CD4-positive, alpha-beta memory T cell (primary cell): ENCODE results near the gene HMGCS2. TPM values are rescaled to one million over a fixed set of nuclear protein-coding genes. Genes with fewer than 3 reads are reported as not detected.

ENCODE experiments used
- CTCF ChIA-PET: fragments of 350-600 bp; sonication (Branson Sonifier 250); formaldehyde crosslinking; loops from one replicate; lab custom pipeline; 2021; ENCODE audit warnings: inconsistent platforms; ENCODE audit not compliant: partially characterized antibody; lab: Charles Lee
- POLR2A ChIA-PET: fragments of 350-600 bp; sonication (Branson Sonifier 250); formaldehyde crosslinking; loops from one replicate; lab custom pipeline; 2021; ENCODE audit not compliant: partially characterized antibody; lab: Charles Lee
- DNase-seq, 5 donors: peaks; one replicate each; pipeline versions ENCODE4 v3.0.0 to v3.0.0-alpha.2; 2020 to 2022; ENCODE audit warnings: mixed read lengths in 1 of 5
- H3K27ac ChIP-seq: one replicate; pipeline ENCODE4 v1.7.0; 2013; ENCODE audit warnings: low read depth, low read length
- H3K27me3 ChIP-seq: 2 replicates; pipeline ENCODE4 v1.7.0; 2013; ENCODE audit warnings: mild to moderate bottlenecking, low read length, moderate library complexity; ENCODE audit not compliant: insufficient read depth
- H3K36me3 ChIP-seq: 2 replicates; pipeline ENCODE4 v1.7.0; 2013; ENCODE audit warnings: mild to moderate bottlenecking, low read length, moderate library complexity; ENCODE audit not compliant: insufficient read depth
- H3K4me1 ChIP-seq: 2 replicates; pipeline ENCODE4 v1.7.0; 2013; ENCODE audit warnings: mild to moderate bottlenecking, low read length, moderate library complexity; ENCODE audit not compliant: insufficient read depth
- H3K4me3 ChIP-seq, 2 donors: one replicate each; pipeline ENCODE4 v1.7.0; 2013; ENCODE audit warnings: low read length in 2 of 2, mild to moderate bottlenecking in 1 of 2
- H3K9me3 ChIP-seq, 2 donors: one replicate each; pipeline ENCODE4 v1.7.0; 2013; ENCODE audit warnings: low read length in 2 of 2, control low read depth in 1 of 2; ENCODE audit not compliant: control insufficient read depth in 1 of 2
- H3K27ac Mint-ChIP-seq, 7 donors: one replicate each; pipeline ENCODE4 v1.8.0; 2020 to 2021; ENCODE audit warnings: mixed read lengths in 7 of 7, mild to moderate bottlenecking in 6 of 7, inconsistent platforms in 3 of 7, moderate library complexity in 3 of 7
- H3K27me3 Mint-ChIP-seq, 2 donors: one replicate each; pipeline ENCODE4 v1.8.0; 2020 to 2021; ENCODE audit warnings: mixed read lengths in 2 of 2
- H3K36me3 Mint-ChIP-seq, 2 donors: one replicate each; pipeline ENCODE4 v1.8.0; 2020 to 2021; ENCODE audit warnings: mixed read lengths in 2 of 2, inconsistent platforms in 1 of 2, mild to moderate bottlenecking in 1 of 2
- H3K4me1 Mint-ChIP-seq, 4 donors: one replicate each; pipeline ENCODE4 v1.8.0; 2020 to 2021; ENCODE audit warnings: mixed read lengths in 4 of 4, mild to moderate bottlenecking in 1 of 4
- H3K4me3 Mint-ChIP-seq, 8 donors: one replicate each; pipeline ENCODE4 v1.8.0; 2020 to 2021; ENCODE audit warnings: mixed read lengths in 8 of 8, mild to moderate bottlenecking in 7 of 8, moderate library complexity in 6 of 8, inconsistent platforms in 3 of 8
- H3K9me3 Mint-ChIP-seq, 8 donors: one replicate each; pipeline ENCODE4 v1.8.0; 2020 to 2021; ENCODE audit warnings: mixed read lengths in 8 of 8, mild to moderate bottlenecking in 5 of 8, inconsistent platforms in 3 of 8, moderate library complexity in 1 of 8
- intact Hi-C: fragments of 100-400 bp; cut with micrococcal nuclease; formaldehyde crosslinking; loops from one replicate; pipeline ENCODE4 v1.15.1; 2023
- polyA plus RNA-seq, 2 donors: library from polyadenylated mRNA; unstranded; fragments of 300-500 nt; fragmentation: Illumina TruSeq; gene quantifications; one replicate each; pipeline ENCODE4 v1.2.3, GENCODE V29; 2021
- total RNA-seq, 2 experiments: library from RNA; stranded (reverse); gene quantifications; one replicate each; pipeline ENCODE4 v1.2.3, GENCODE V29; 2021

HMGCS2 gene
- total and polyA plus RNA-seq, 4 experiments from 2014 or later, result not detected

DNA sequence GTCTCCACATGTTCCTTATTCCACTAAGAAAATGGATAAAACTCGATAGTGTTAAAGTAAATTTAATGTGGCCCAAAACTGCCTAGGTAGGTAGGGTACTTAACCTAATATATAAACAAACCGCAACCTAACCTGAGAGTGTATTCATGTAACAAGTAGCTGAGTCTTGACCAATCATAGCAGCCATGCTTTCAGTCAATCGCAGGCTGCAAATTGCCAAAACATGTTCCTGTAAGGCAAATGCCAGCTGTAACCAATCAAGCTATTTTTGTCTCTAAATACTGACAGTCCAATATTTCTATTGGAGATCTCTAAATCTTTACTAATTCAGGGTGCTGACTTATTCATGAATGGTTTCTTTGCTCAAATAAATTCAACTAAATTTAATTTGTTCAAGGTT, 3.1 kb upstream of the HMGCS2 start:
- H3K27ac Mint-ChIP-seq, result no peak overlapping the region
- no peak for DNase-seq
- H3K9me3 Mint-ChIP-seq, result no peaks in the 10 kb centered on the region
- no peaks in the 10 kb centered on the region for H3K36me3 Mint-ChIP-seq
- H3K27me3 Mint-ChIP-seq, result peaks cover 11 to 12% of the 10 kb centered on the region in 2 donors
- intact Hi-C loops, result no loop called here
- Histone ChIP-seq H3K4me1 (no peaks in the 10 kb centered on the region), H3K9me3 (no peaks in the 10 kb centered on the region), H3K4me3 (no peak overlapping the region), H3K27me3 (no peaks in the 10 kb centered on the region), H3K27ac (no peak overlapping the region), H3K36me3 (no peaks in the 10 kb centered on the region)
- ChIA-PET POLR2A (no interaction called here), CTCF (interaction anchor here (0.5 kb wide), 1 partner anchor 1275 kb away, joined by 3 read pairs; no protein-coding TSS in a partner anchor)
- no peaks in the 10 kb centered on the region for H3K4me1 Mint-ChIP-seq
- no peak overlapping the region for H3K4me3 Mint-ChIP-seq

DNA sequence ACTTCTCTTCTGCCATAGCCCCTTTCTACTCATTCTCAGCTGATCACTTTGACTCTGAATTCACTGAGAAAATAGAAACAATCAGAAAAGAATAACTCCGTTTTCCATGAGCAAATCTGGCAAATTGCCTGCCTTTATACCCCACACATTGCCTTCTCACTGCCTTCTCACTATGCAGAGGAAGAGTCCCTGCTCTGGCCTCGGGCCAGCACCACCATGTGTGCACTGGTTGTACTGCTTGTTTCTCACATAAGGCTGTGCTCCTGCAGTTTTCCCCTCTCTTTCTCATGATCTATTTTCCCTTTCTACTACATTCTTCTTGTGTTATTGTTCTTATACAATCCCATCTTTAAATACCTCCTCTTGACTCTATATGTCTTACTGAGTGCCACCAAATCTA, 2.3 kb upstream of the HMGCS2 start:
- H3K4me3 ChIP-seq, result no peak overlapping the region
- ChIA-PET CTCF (no interaction called here), POLR2A (no interaction called here)
- DNase-seq, result no peak
- H3K36me3 ChIP-seq, result no peaks in the 10 kb centered on the region
- no peaks in the 10 kb centered on the region for H3K4me1 ChIP-seq
- Mint-ChIP-seq H3K27ac (no peak overlapping the region), H3K4me1 (no peaks in the 10 kb centered on the region), H3K27me3 (peaks cover 10 to 12% of the 10 kb centered on the region in 2 donors), H3K36me3 (no peaks in the 10 kb centered on the region), H3K4me3 (no peak overlapping the region), H3K9me3 (no peaks in the 10 kb centered on the region)
- H3K9me3 ChIP-seq, result no peaks in the 10 kb centered on the region
- H3K27me3 ChIP-seq, result no peaks in the 10 kb centered on the region
- intact Hi-C loops, result no loop called here
- no peak overlapping the region for H3K27ac ChIP-seq

DNA sequence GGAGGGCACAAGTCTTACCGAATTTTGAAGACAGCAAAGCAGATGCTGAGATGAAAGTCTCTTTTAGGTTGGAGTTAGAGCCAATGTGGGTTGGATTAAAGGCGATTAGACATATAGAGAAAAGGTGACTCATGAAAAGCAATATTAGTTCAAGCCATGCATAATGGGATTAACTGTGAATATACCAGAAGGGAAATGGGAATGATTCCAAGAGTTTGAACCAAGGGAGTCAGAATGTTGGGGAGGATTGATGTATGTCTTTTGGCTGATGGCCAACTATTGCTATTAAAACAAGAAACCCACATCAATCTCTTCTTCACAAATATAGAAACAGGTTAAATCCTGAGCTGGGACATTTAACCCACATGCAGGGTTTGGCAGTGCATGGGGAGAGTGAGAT, 1.2 kb downstream of the HMGCS2 start:
- no peaks in the 10 kb centered on the region for H3K36me3 Mint-ChIP-seq
- H3K4me1 Mint-ChIP-seq, result no peaks in the 10 kb centered on the region
- H3K4me1 ChIP-seq, result no peaks in the 10 kb centered on the region
- no peak overlapping the region for H3K4me3 Mint-ChIP-seq
- H3K27me3 Mint-ChIP-seq, result peaks cover 8 to 14% of the 10 kb centered on the region in 2 donors
- intact Hi-C loops, result no loop called here
- no peaks in the 10 kb centered on the region for H3K9me3 Mint-ChIP-seq
- no peaks in the 10 kb centered on the region for H3K9me3 ChIP-seq
- CTCF ChIA-PET, result no interaction called here
- H3K27ac Mint-ChIP-seq, result no peak overlapping the region
- H3K4me3 ChIP-seq, result no peak overlapping the region
- H3K36me3 ChIP-seq, result no peaks in the 10 kb centered on the region
- H3K27me3 ChIP-seq, result no peaks in the 10 kb centered on the region
- no peak for DNase-seq
- H3K27ac ChIP-seq, result no peak overlapping the region
- POLR2A ChIA-PET, result no interaction called here

DNA sequence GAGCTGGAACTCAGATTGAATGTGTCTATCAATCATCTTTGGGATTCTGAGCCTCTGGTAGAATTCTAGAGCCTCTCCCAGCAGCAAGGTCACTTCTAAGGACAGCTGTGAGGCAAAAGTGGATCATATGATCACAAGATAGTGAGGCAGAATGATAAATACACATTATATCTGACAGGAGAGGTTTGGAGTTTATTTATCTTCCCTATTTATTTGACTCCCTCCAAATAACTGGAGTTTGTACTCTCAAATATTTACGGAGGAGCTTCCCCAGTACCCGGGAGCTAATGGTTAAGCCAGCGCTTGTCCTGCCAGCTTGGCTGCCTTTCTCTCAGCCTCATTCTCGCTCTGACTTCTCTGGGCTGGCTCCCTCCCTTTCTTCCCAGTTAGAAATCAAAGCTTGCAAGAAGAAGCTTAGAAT, 2.3 kb downstream of the HMGCS2 start:
- H3K36me3 ChIP-seq, result no peaks in the 10 kb centered on the region
- no peaks in the 10 kb centered on the region for H3K4me1 ChIP-seq
- H3K27ac Mint-ChIP-seq, result no peak overlapping the region
- no peak for DNase-seq
- no peaks in the 10 kb centered on the region for H3K27me3 ChIP-seq
- H3K27me3 Mint-ChIP-seq, result peaks cover 8 to 14% of the 10 kb centered on the region in 2 donors
- intact Hi-C loops, result no loop called here
- no peak overlapping the region for H3K4me3 ChIP-seq
- H3K27ac ChIP-seq, result no peak overlapping the region
- CTCF ChIA-PET, result no interaction called here
- POLR2A ChIA-PET, result no interaction called here
- H3K9me3 Mint-ChIP-seq, result no peaks in the 10 kb centered on the region
- no peaks in the 10 kb centered on the region for H3K36me3 Mint-ChIP-seq
- no peak overlapping the region for H3K4me3 Mint-ChIP-seq
- H3K9me3 ChIP-seq, result no peaks in the 10 kb centered on the region
- H3K4me1 Mint-ChIP-seq, result no peaks in the 10 kb centered on the region

DNA sequence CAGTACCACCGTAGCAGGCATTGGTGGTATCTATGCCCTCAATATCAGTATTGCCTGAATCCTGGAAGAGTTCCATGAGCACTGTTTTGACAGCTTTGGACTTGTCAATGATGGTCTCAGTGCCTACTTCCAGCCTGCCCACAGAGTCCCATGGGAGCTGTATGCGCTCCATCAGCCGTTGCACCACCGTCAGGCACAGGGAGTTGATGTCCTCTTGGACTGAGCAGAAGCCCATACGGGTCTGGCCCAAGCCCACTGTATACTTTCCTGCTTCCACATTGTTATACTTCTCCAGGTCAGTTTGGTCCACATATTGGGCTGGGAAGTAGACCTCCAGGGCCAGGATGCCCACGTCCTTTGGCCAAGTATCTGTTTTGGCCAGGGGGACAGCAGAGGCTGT, 4.5 kb downstream of the HMGCS2 start:
- no peak overlapping the region for H3K4me3 ChIP-seq
- H3K27ac ChIP-seq, result no peak overlapping the region
- intact Hi-C loops, result no loop called here
- H3K9me3 ChIP-seq, result no peaks in the 10 kb centered on the region
- H3K4me1 ChIP-seq, result no peaks in the 10 kb centered on the region
- no peak for DNase-seq
- no peaks in the 10 kb centered on the region for H3K27me3 ChIP-seq
- H3K4me1 Mint-ChIP-seq, result no peaks in the 10 kb centered on the region
- no peaks in the 10 kb centered on the region for H3K36me3 ChIP-seq
- no peaks in the 10 kb centered on the region for H3K9me3 Mint-ChIP-seq
- no peak overlapping the region for H3K4me3 Mint-ChIP-seq
- POLR2A ChIA-PET, result no interaction called here
- CTCF ChIA-PET, result interaction anchor here (2.1 kb wide), 1 partner anchor 45 kb away, joined by 4 read pairs; no protein-coding TSS in a partner anchor
- no peaks in the 10 kb centered on the region for H3K36me3 Mint-ChIP-seq
- peaks cover 11 to 17% of the 10 kb centered on the region in 2 donors for H3K27me3 Mint-ChIP-seq
- no peak overlapping the region for H3K27ac Mint-ChIP-seq

DNA sequence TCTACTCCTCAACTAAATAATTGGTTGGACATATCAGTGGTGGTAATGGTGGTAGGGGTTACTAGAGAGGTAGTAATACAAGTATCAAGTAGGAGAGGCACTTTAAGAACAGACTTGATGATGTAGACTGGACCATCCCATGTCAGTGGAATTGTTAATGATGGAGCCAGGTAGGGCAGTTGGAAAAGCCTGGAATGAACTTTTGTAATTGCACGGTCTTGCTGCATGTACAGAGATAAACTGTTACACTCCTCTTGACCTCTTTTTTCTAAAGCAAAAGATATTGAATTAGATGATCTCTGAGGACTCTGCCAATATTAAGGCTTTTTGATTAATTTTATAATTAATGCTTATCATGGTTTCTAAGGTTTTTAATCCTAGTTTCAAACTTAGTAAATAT, 5.8 kb downstream of the HMGCS2 start:
- Histone ChIP-seq H3K9me3 (no peaks in the 10 kb centered on the region), H3K36me3 (no peaks in the 10 kb centered on the region), H3K27ac (no peak overlapping the region), H3K27me3 (no peaks in the 10 kb centered on the region), H3K4me3 (no peak overlapping the region), H3K4me1 (no peaks in the 10 kb centered on the region)
- no peaks in the 10 kb centered on the region for H3K9me3 Mint-ChIP-seq
- H3K36me3 Mint-ChIP-seq, result no peaks in the 10 kb centered on the region
- no peak for DNase-seq
- H3K27ac Mint-ChIP-seq, result no peak overlapping the region
- POLR2A ChIA-PET, result no interaction called here
- H3K4me3 Mint-ChIP-seq, result no peak overlapping the region
- intact Hi-C loops, result no loop called here
- no peaks in the 10 kb centered on the region for H3K4me1 Mint-ChIP-seq
- CTCF ChIA-PET, result no interaction called here
- peaks cover 13 to 17% of the 10 kb centered on the region in 2 donors for H3K27me3 Mint-ChIP-seq

DNA sequence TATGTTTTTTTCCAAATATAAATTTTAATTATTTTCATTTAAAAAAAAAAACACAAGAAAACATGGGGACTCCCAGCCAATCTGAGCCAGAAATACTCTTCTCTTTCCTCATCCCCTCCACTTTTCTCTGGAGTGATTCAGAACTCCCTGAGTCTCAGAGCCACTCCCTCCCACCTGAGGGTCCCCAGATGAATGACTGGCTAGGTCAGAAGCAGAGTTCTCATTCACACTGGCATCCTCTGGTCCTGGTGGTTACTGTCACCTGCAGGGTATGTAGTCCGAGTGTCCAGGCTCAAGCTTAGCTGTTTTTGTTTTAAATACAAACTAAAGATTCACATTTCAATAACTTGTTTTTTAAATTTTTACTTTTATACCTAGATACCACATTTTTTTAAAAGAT, 6.3 kb downstream of the HMGCS2 start:
- no peaks in the 10 kb centered on the region for H3K9me3 Mint-ChIP-seq
- peaks cover 13 to 15% of the 10 kb centered on the region in 2 donors for H3K27me3 Mint-ChIP-seq
- H3K27ac Mint-ChIP-seq, result no peak overlapping the region
- H3K36me3 Mint-ChIP-seq, result no peaks in the 10 kb centered on the region
- no peaks in the 10 kb centered on the region for H3K4me1 Mint-ChIP-seq
- CTCF ChIA-PET, result no interaction called here
- intact Hi-C loops, result no loop called here
- no peaks in the 10 kb centered on the region for H3K27me3 ChIP-seq
- H3K36me3 ChIP-seq, result no peaks in the 10 kb centered on the region
- H3K4me3 ChIP-seq, result no peak overlapping the region
- H3K27ac ChIP-seq, result no peak overlapping the region
- H3K9me3 ChIP-seq, result no peaks in the 10 kb centered on the region
- POLR2A ChIA-PET, result no interaction called here
- H3K4me1 ChIP-seq, result no peaks in the 10 kb centered on the region
- no peak for DNase-seq
- H3K4me3 Mint-ChIP-seq, result no peak overlapping the region

DNA sequence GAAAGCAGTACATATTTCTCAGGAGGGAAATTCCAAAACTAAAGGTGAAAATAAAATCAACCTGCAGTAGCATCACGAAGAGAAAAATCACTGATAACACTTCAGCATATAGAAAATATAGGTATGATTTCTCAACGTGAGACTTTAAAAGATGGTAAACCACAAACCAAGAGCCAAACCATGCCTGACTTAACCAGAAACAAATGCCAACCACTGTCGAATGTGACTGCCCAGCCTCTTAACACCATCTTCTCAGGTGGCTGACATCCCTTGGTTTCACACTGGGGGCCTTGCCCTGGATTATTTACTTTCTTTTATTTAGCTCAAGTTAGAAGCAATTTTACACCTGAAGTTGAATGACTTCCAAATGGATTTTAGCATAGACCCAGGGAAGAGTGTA, 10.1 kb downstream of the HMGCS2 start:
- Histone ChIP-seq H3K36me3 (no peaks in the 10 kb centered on the region), H3K27ac (no peak overlapping the region), H3K27me3 (no peaks in the 10 kb centered on the region), H3K9me3 (no peaks in the 10 kb centered on the region), H3K4me1 (no peaks in the 10 kb centered on the region), H3K4me3 (no peak overlapping the region)
- CTCF ChIA-PET, result no interaction called here
- H3K27ac Mint-ChIP-seq, result no peak overlapping the region
- H3K4me3 Mint-ChIP-seq, result no peak overlapping the region
- POLR2A ChIA-PET, result no interaction called here
- DNase-seq, result no peak
- intact Hi-C loops, result no loop called here
- H3K4me1 Mint-ChIP-seq, result no peaks in the 10 kb centered on the region
- peaks cover 3 to 9% of the 10 kb centered on the region in 2 donors for H3K27me3 Mint-ChIP-seq
- no peaks in the 10 kb centered on the region for H3K36me3 Mint-ChIP-seq
- H3K9me3 Mint-ChIP-seq, result no peaks in the 10 kb centered on the region
